HCT116 (cell line): ENCODE results near the gene SRGAP3. TPM values are rescaled to one million over a fixed set of nuclear protein-coding genes. Genes with fewer than 3 reads are reported as not detected.

Source experiments
- ATAC-seq: fragments of 200-7000 bp; cut with Tn5 transposase; 2 replicates; pipeline ENCODE4 v1.9.1; 2020; ENCODE audit warnings: mild to moderate bottlenecking, moderate library complexity
- BruUV-seq: library from RNA; stranded (reverse); fragments of 400-500 nt; replicated peaks from 2 replicates; lab custom pipeline; 2021; lab: Mats Ljungman, UMichigan
- CTCF ChIA-PET: fragments of 300-600 bp; sonication (Branson Sonifier 250); formaldehyde crosslinking; loops from one replicate; lab custom pipeline; 2021; ENCODE audit warnings: antibody characterized with exemption; lab: Charles Lee
- POLR2A ChIA-PET: fragments of 300-600, 350-600 bp; sonication (Branson Sonifier 250); formaldehyde crosslinking; loops from one replicate; lab custom pipeline; 2021; ENCODE audit warnings: antibody characterized with exemption; lab: Charles Lee
- RAD21 ChIA-PET, 2 experiments: fragments of 300-600 bp; sonication (Branson Sonifier 250); formaldehyde crosslinking; loops; one replicate each; lab custom pipeline; 2023; ENCODE audit warnings: low total read pairs in 2 of 2; ENCODE audit not compliant: uncharacterized antibody in 2 of 2, unreplicated experiment in 2 of 2, low non-redundant PET in 1 of 2; lab: Charles Lee
- DNase-seq: peaks from one replicate; pipeline ENCODE4 v3.0.0-alpha.2; 2010; ENCODE audit warnings: low read depth, low spot score
- H2AFZ ChIP-seq: fragments of 200-600 bp; shearing (Covaris generic), sonication (generic); 2 replicates; pipeline ENCODE4 v1.6.1; 2017; ENCODE audit warnings: low read depth, mixed run types, mixed read lengths, antibody characterized with exemption, low read length; ENCODE audit not compliant: poor library complexity, severe bottlenecking
- H3K27ac ChIP-seq: 2 replicates; pipeline ENCODE4 v1.5.1; 2012; ENCODE audit warnings: low read depth, low read length
- H3K27me3 ChIP-seq: fragments of 200-600 bp; sonication (generic); 2 replicates; pipeline ENCODE4 v1.6.1; 2016; ENCODE audit warnings: mixed run types, low read length, mixed read lengths; ENCODE audit not compliant: insufficient read depth
- H3K36me3 ChIP-seq, 2 experiments: fragments of 200-500 bp in 1 of 2; fragments of 200-600 bp in 1 of 2; sonication (Bioruptor generic) in 1 of 2; sonication (generic) in 1 of 2; 2 replicates each; pipeline versions ENCODE4 v1.5.1 to v1.6.1; 2014 to 2016; ENCODE audit warnings: low read length in 2 of 2, inconsistent platforms in 1 of 2, mixed read lengths in 1 of 2, mixed run types in 1 of 2; ENCODE audit not compliant: insufficient read depth in 2 of 2, control insufficient read depth in 1 of 2
- H3K4me1 ChIP-seq, 2 experiments: fragments of 200-600 bp in 1 of 2; sonication (generic) in 1 of 2; 2 replicates each; pipeline versions ENCODE4 v1.5.1 to v1.6.1; 2012 to 2017; ENCODE audit warnings: low read length in 2 of 2, inconsistent platforms in 1 of 2, mild to moderate bottlenecking in 1 of 2, mixed read lengths in 1 of 2, mixed run types in 1 of 2, moderate library complexity in 1 of 2; ENCODE audit not compliant: insufficient read depth in 2 of 2, control insufficient read depth in 1 of 2
- H3K4me2 ChIP-seq: fragments of 200-600 bp; sonication (generic); 2 replicates; pipeline ENCODE4 v1.6.1; 2017; ENCODE audit warnings: mixed run types, low read length, mixed read lengths
- H3K4me3 ChIP-seq, 2 experiments: fragments of 200-600 bp in 1 of 2; sonication (generic) in 1 of 2; replicated peaks in 1 of 2; 2 replicates each; pipeline ENCODE4 v1.5.1; 2011 to 2016; ENCODE audit warnings: low read length in 2 of 2, control low read depth in 1 of 2, low read depth in 1 of 2, mild to moderate bottlenecking in 1 of 2, mixed read lengths in 1 of 2, mixed run types in 1 of 2
- H3K79me2 ChIP-seq: fragments of 200-600 bp; sonication (generic); 2 replicates; pipeline ENCODE4 v1.6.1; 2017; ENCODE audit warnings: mild to moderate bottlenecking, mixed run types, low read length, moderate library complexity, mixed read lengths; ENCODE audit not compliant: insufficient read depth
- H3K9ac ChIP-seq: fragments of 200-600 bp; sonication (generic); 2 replicates; pipeline ENCODE4 v1.6.1; 2016; ENCODE audit warnings: low read length, mixed read lengths
- H3K9me2 ChIP-seq: fragments of 200-600 bp; sonication (generic), shearing (Covaris generic); 2 replicates; pipeline ENCODE4 v1.6.1; 2017; ENCODE audit warnings: mixed run types, mild to moderate bottlenecking, moderate library complexity; ENCODE audit not compliant: insufficient read depth
- H3K9me3 ChIP-seq, 2 experiments: fragments of 200-500 bp in 1 of 2; fragments of 200-600 bp in 1 of 2; sonication (Bioruptor generic) in 1 of 2; sonication (generic) in 1 of 2; 2 replicates each; pipeline ENCODE4 v1.6.1; 2014 to 2017; ENCODE audit warnings: low read length in 2 of 2, mixed read lengths in 2 of 2, inconsistent platforms in 1 of 2, low read depth in 1 of 2, mild to moderate bottlenecking in 1 of 2, mixed run types in 1 of 2, moderate library complexity in 1 of 2; ENCODE audit not compliant: control insufficient read depth in 1 of 2, insufficient read depth in 1 of 2
- H4K20me1 ChIP-seq: fragments of 200-600 bp; sonication (generic), shearing (Covaris generic); 2 replicates; pipeline ENCODE4 v1.6.1; 2017; ENCODE audit warnings: mixed run types, mild to moderate bottlenecking, moderate library complexity; ENCODE audit not compliant: insufficient read depth
- CEBPB ChIP-seq: IDR thresholded peaks from 2 replicates; pipeline ENCODE4 v1.6.1; 2012; ENCODE audit warnings: low read depth
- CTCF ChIP-seq, 3 experiments: fragments of 200-600 bp in 1 of 3; sonication (generic) in 1 of 3; IDR thresholded peaks in 2 of 3; conservative IDR thresholded peaks in 1 of 3; 2 replicates each; pipeline ENCODE4 v1.5.1; 2012 to 2017; ENCODE audit warnings: low read depth in 2 of 3, low read length in 2 of 3, antibody characterized with exemption in 1 of 3, borderline replicate concordance in 1 of 3, control low read depth in 1 of 3, mild to moderate bottlenecking in 1 of 3, mixed read lengths in 1 of 3, mixed run types in 1 of 3, moderate library complexity in 1 of 3; ENCODE audit not compliant: insufficient read depth in 1 of 3
- EGR1 ChIP-seq: IDR thresholded peaks from 2 replicates; pipeline ENCODE4 v1.6.1; 2012; ENCODE audit warnings: low read depth
- ELF1 ChIP-seq: IDR thresholded peaks from 2 replicates; pipeline ENCODE4 v1.6.1; 2012; ENCODE audit warnings: low read depth, borderline replicate concordance
- FOSL1 ChIP-seq: IDR thresholded peaks from 2 replicates; pipeline ENCODE4 v1.6.1; 2012; ENCODE audit warnings: low read depth
- JUND ChIP-seq: IDR thresholded peaks from 2 replicates; pipeline ENCODE4 v1.6.1; 2012
- MAX ChIP-seq: IDR thresholded peaks from 2 replicates; pipeline ENCODE4 v1.6.1; 2012
- POLR2A ChIP-seq: IDR thresholded peaks from 2 replicates; pipeline ENCODE4 v1.7.0; 2011; ENCODE audit warnings: borderline replicate concordance; ENCODE audit not compliant: insufficient read depth, insufficient read length; ENCODE audit errors: extremely low read depth
- POLR2AphosphoS5 ChIP-seq: IDR thresholded peaks from 2 replicates; pipeline ENCODE4 v1.6.1; 2011; ENCODE audit warnings: mild to moderate bottlenecking, low read depth, low read length, moderate library complexity
- RAD21 ChIP-seq: IDR thresholded peaks from 2 replicates; pipeline ENCODE4 v1.6.1; 2012; ENCODE audit warnings: low read depth, mild to moderate bottlenecking
- SP1 ChIP-seq: IDR thresholded peaks from 2 replicates; pipeline ENCODE4 v1.6.1; 2012; ENCODE audit warnings: low read depth
- YY1 ChIP-seq: IDR thresholded peaks from 2 replicates; pipeline ENCODE4 v1.6.1; 2011; ENCODE audit warnings: low read length, low read depth, moderate library complexity, mild to moderate bottlenecking; ENCODE audit not compliant: insufficient replicate concordance; ENCODE audit errors: extremely low read depth
- ZBTB33 ChIP-seq: IDR thresholded peaks from 2 replicates; pipeline ENCODE4 v1.6.1; 2011; ENCODE audit warnings: mild to moderate bottlenecking, low read length, moderate library complexity; ENCODE audit not compliant: insufficient replicate concordance; ENCODE audit errors: extremely low read depth
- ZNF274 ChIP-seq: fragments of 200-500 bp; sonication (Bioruptor generic); IDR thresholded peaks from 2 replicates; pipeline ENCODE4 v1.6.1; 2014; ENCODE audit warnings: mild to moderate bottlenecking, low read depth, low read length, inconsistent platforms
- intact Hi-C: fragments of 100-400 bp; cut with micrococcal nuclease; formaldehyde crosslinking; loops from 2 replicates; pipeline ENCODE4 v1.10.0; 2022
- total RNA-seq: library from RNA; stranded (reverse); gene quantifications from one replicate; pipeline ENCODE4 v1.2.1, GENCODE V29; 2021; ENCODE audit not compliant: unreplicated experiment

SRGAP3 gene
- total RNA-seq, 1 experiment from 2014 or later: 8.3 TPM

GRCh38 chr3:9175421-9175820, 74.0 kb downstream of the SRGAP3 start:
- Histone ChIP-seq H3K4me3 (no peak overlapping the region), H3K4me1 (peaks cover 13% of the 10 kb centered on the region in 2 experiments), H3K79me2 (no peaks in the 10 kb centered on the region), H3K27ac (no peak overlapping the region), H3K27me3 (no peaks in the 10 kb centered on the region), H3K36me3 (no peaks in the 10 kb centered on the region), H2AFZ (no peak overlapping the region), H3K9ac (no peak overlapping the region), H4K20me1 (no peaks in the 10 kb centered on the region), H3K9me3 (no peaks in the 10 kb centered on the region), H3K9me2 (no peaks in the 10 kb centered on the region), H3K4me2 (peak overlapping the region; percentile 64)
- ChIA-PET POLR2A (no interaction called here), CTCF (no interaction called here), RAD21 (no interaction called here)
- ATAC-seq (peak; percentile 57), DNase-seq (no peak)
- intact Hi-C loops: no loop called here
- TF ChIP-seq EGR1: no peak
- no peak for TF ChIP-seq POLR2AphosphoS5
- BruUV-seq: no TSS peak

GRCh38 chr3:9173445-9173844, 76.0 kb downstream of the SRGAP3 start:
- intact Hi-C loops: no loop called here
- Histone ChIP-seq H3K36me3 (no peaks in the 10 kb centered on the region), H3K9me2 (no peaks in the 10 kb centered on the region), H3K4me3 (no peak overlapping the region), H3K79me2 (no peaks in the 10 kb centered on the region), H3K9ac (no peak overlapping the region), H3K27ac (no peak overlapping the region), H3K27me3 (no peaks in the 10 kb centered on the region), H2AFZ (no peak overlapping the region), H4K20me1 (no peaks in the 10 kb centered on the region), H3K9me3 (no peaks in the 10 kb centered on the region), H3K4me1 (peaks cover 13% of the 10 kb centered on the region in 2 experiments), H3K4me2 (no peak overlapping the region)
- no TSS peak for BruUV-seq
- RAD21 ChIA-PET: no interaction called here
- ATAC-seq (no peak), DNase-seq (no peak)
- CTCF ChIA-PET: no interaction called here
- POLR2A ChIA-PET: no interaction called here
- TF ChIP-seq ELF1 (no peak), ZBTB33 (no peak), EGR1 (no peak), CEBPB (no peak), POLR2A (no peak), RAD21 (no peak), FOSL1 (no peak), ZNF274 (no peak), JUND (no peak), YY1 (no peak), MAX (no peak), POLR2AphosphoS5 (no peak), CTCF (IDR thresholded peaks at IDR 0.05 in 2 of 3, conservative IDR thresholded peaks at IDR 0.05 in 1 of 3; ENCODE audit: borderline replicate concordance in 1 of 3, insufficient read depth in 1 of 3, low read depth in 2 of 3, low read length in 2 of 3) (no peak), SP1 (no peak)
